Measurements from ENCODE around the gene SYNGR3. TPM values are rescaled to one million over a fixed set of nuclear protein-coding genes. Genes with fewer than 3 reads are reported as not detected.

SYNGR3 gene
- total and polyA plus RNA-seq, 2 of the 13 experiments (the other 11 are each of a cell fraction or from before 2014, with no cell fraction given) = 0.97 to 5.7 TPM

- TF ChIP-seq NR2C2 (CRISPR knock-in tag; IDR thresholded peaks at IDR 0.05; ENCODE audit: borderline replicate concordance) = peak; percentile 57; the same call in 1 of the 2 replicates
- peak; percentile 58; the same call in 1 of the 2 replicates for TF ChIP-seq MEIS1 (CRISPR knock-in tag; IDR thresholded peaks at IDR 0.05; ENCODE audit: borderline replicate concordance)
- TF ChIP-seq, protein P1, sequence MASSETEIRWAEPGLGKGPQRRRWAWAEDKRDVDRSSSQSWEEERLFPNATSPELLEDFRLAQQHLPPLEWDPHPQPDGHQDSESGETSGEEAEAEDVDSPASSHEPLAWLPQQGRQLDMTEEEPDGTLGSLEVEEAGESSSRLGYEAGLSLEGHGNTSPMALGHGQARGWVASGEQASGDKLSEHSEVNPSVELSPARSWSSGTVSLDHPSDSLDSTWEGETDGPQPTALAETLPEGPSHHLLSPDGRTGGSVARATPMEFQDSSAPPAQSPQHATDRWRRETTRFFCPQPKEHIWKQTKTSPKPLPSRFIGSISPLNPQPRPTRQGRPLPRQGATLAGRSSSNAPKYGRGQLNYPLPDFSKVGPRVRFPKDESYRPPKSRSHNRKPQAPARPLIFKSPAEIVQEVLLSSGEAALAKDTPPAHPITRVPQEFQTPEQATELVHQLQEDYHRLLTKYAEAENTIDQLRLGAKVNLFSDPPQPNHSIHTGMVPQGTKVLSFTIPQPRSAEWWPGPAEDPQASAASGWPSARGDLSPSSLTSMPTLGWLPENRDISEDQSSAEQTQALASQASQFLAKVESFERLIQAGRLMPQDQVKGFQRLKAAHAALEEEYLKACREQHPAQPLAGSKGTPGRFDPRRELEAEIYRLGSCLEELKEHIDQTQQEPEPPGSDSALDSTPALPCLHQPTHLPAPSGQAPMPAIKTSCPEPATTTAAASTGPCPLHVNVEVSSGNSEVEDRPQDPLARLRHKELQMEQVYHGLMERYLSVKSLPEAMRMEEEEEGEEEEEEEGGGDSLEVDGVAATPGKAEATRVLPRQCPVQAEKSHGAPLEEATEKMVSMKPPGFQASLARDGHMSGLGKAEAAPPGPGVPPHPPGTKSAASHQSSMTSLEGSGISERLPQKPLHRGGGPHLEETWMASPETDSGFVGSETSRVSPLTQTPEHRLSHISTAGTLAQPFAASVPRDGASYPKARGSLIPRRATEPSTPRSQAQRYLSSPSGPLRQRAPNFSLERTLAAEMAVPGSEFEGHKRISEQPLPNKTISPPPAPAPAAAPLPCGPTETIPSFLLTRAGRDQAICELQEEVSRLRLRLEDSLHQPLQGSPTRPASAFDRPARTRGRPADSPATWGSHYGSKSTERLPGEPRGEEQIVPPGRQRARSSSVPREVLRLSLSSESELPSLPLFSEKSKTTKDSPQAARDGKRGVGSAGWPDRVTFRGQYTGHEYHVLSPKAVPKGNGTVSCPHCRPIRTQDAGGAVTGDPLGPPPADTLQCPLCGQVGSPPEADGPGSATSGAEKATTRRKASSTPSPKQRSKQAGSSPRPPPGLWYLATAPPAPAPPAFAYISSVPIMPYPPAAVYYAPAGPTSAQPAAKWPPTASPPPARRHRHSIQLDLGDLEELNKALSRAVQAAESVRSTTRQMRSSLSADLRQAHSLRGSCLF (CRISPR knock-in tag; IDR thresholded peaks at IDR 0.05; ENCODE audit: borderline replicate concordance) = no peak
- no peak for TF ChIP-seq ZNF83 (CRISPR knock-in tag; IDR thresholded peaks at IDR 0.05; ENCODE audit: borderline replicate concordance)
- 0 out of 2 replicates have a peak, but pooled peaks have one; percentile 77 for TF ChIP-seq SNAI1 (CRISPR knock-in tag; IDR thresholded peaks at IDR 0.05; ENCODE audit: borderline replicate concordance)
- TF ChIP-seq, protein P2, sequence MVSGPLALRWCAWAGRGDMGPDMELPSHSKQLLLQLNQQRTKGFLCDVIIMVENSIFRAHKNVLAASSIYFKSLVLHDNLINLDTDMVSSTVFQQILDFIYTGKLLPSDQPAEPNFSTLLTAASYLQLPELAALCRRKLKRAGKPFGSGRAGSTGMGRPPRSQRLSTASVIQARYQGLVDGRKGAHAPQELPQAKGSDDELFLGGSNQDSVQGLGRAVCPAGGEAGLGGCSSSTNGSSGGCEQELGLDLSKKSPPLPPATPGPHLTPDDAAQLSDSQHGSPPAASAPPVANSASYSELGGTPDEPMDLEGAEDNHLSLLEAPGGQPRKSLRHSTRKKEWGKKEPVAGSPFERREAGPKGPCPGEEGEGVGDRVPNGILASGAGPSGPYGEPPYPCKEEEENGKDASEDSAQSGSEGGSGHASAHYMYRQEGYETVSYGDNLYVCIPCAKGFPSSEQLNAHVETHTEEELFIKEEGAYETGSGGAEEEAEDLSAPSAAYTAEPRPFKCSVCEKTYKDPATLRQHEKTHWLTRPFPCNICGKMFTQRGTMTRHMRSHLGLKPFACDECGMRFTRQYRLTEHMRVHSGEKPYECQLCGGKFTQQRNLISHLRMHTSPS (CRISPR knock-in tag; IDR thresholded peaks at IDR 0.05; ENCODE audit: low read depth) = 0 out of 2 replicates have a peak, but pooled peaks have one; percentile 25
- TF ChIP-seq HMGXB3 (CRISPR knock-in tag; IDR thresholded peaks at IDR 0.05; ENCODE audit: borderline replicate concordance) = no peak
- TF ChIP-seq ZNF737 (CRISPR knock-in tag; IDR thresholded peaks at IDR 0.05; ENCODE audit: borderline replicate concordance) = no peak
- TF ChIP-seq ZNF576 (CRISPR knock-in tag; IDR thresholded peaks at IDR 0.05) = 0 out of 2 replicates have a peak, but pooled peaks have one; percentile 46
- TF ChIP-seq ZNF672 (CRISPR knock-in tag; IDR thresholded peaks at IDR 0.05) = no peak
- peak; percentile 19; the same call in 1 of the 2 replicates for TF ChIP-seq CTCF (CRISPR knock-in tag; IDR thresholded peaks at IDR 0.05)
- peak; percentile 63 for TF ChIP-seq ZNF761 (CRISPR knock-in tag; conservative IDR thresholded peaks at IDR 0.05)
- peak; percentile 52; the same call in 1 of the 2 replicates for TF ChIP-seq ZNF317 (CRISPR knock-in tag; IDR thresholded peaks at IDR 0.05)
Measured at GRCh38 chr16:1942810-1943726, 46.7 kb upstream of the SYNGR3 start, which contains the start of gene MSRB1 (continued).

Measured in HepG2 (cell line).